Left renal pelvis (tissue), 4 donors: ENCODE measurements around the gene VAV2. TPM values are rescaled to one million over a fixed set of nuclear protein-coding genes. Genes with fewer than 3 reads are reported as not detected.
"Not testable (repeated sequence)": the region's sequence is repeated elsewhere in the genome, so short reads cannot be mapped to it uniquely, and the experiment has no call there.

Source experiments
- DNase-seq, 4 donors: peaks; one replicate each; pipeline ENCODE4 v3.0.0-alpha.2; 2013; ENCODE audit warnings: low read depth in 4 of 4, low spot score in 3 of 4
- polyA plus RNA-seq, 4 donors: library from polyadenylated mRNA; unstranded; fragments of 120-200 nt; gene quantifications; one replicate each; pipeline ENCODE4 v1.2.1, GENCODE V29; 2013; ENCODE audit not compliant: insufficient read length in 4 of 4

VAV2 gene
- polyA plus RNA-seq, 4 donors, result 14.7 to 47.1 (median 34.7) TPM

DNA sequence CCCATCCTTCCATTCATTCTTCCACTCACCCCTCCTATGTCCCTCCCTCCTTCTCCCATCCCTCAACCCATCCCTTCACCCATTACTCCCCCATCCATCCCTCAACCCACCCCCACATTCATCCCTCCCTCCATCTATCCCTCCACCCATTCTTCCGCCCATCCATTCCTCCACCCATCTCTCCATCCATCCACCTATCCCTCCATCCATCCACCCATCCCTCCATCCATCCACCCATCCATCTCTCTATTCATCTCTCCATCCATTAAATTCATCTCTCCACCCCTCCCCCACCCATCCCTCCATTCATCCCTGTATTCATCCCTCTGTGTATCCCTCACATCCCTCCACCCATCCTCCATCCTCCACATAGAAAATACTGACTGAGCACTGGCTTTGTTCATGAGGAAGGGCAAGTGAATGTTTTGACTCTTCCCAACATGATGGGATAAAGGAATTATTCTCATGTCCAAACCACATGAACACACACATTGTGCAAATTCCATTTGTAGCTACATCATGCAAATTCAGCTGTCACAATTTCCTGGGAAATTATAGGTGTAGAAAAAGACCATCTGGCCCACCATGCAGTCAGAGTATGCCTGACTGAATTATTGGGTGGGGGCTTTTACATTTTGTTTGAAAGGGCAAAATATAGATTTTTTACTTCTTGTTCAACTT is 6.9 kb upstream of the VAV2 start:
- no peak for DNase-seq

DNA sequence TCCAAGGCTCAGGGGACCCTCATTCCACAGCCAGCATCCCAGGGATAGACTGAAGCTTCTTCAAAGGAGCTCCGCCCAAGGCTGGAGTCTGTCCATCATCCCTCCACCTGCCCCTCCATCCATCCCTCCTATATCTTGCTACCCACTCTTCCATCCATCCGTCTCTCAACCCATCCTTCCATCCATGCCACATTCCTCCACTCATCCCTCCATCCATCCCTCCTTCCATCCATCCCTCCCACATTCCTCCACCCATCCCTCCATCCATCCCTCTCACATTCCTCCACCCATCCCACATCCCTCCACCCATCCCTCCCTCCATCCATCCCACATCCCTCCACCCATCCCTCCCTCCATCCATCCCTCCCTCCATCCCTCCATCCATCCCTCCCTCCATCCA is 5.5 kb upstream of the VAV2 start:
- no peak for DNase-seq

DNA sequence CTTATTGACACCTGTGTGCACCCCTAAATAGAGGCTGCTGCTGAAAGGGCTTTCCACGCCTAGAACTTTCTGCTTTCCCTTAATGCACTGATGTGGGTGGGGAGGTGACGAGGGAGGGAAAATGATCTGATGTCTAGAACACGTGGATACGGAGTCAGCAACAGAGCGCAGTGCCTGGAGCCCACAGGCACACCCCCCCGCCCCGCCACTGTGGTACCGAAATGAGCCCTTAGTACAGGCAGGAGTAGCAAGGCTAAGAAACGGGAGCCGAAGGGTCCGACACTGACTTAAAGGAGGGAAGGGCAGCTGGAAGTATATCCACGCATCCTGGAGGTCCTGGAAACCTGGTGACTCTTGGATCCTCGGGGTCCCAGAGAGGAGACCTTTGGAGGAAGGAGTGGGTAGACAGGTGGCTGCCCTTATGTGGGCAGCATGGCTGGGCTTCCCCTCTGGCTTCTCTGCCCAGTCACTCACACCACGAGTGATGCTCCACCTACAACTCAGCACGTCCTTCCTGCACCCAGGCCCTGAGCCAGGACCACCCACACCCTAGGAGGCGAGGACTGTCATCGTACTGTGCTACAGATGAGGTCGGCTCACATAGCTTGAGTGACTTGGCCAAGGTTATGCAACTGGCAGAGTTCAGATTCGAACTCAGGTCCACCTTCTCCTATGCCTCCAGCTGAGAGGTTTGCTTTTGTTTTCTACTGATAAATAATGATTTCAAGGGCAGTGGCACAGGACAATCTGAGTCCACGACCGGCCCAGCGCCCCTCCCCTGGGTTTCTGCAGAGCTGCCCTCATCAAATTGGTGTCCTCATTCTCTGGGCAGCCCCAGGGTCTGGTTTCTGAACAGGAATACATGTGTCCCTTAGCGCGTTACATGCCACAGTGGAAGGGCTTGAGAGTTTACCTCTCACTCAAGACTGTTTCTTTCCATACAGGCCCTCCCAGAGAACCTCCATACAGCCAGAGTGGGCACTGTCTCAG is 4.7 kb upstream of the VAV2 start:
- DNase-seq, result no peak

DNA sequence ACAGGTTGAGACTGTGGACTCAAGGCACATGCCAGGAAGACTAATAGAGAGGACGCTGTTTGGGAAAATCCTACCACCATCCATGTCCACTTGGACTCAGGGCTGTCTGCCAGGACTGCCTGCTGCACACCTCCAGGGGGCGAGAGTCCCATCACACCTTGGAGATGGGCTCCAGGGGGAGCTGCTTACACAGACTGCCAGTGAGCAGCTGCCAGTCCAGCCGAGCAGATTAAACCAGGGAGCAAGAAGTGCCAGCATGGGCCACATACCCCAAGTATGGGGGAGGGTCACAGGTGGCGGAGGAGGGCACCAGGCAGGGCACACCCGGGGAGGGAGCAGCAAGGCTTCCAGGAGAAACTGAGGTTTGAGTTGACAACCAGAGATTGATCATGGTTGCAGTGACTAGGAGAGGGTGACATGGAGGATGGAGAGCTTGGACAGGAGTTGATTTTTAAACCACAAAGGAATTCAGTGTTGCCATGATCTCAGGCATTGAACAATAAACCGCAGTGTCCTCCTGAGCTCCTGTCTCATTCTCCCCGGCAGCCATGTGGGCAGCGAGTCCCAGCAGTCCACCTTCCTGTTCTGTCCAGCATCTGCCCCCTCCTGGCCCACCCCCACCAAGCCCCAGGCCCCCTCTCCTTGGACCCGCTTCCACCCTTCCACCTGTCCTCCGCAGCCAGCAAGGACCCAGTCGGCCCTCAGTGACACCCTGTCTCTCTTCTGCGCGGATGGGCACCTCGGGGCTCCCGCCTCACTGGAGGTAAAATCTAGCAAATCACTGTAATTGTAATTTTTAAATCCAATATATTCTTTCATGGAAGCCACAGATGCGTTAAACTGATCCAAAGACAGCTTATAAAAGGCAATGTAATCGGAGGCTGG is 3.1 kb upstream of the VAV2 start:
- no peak for DNase-seq

DNA sequence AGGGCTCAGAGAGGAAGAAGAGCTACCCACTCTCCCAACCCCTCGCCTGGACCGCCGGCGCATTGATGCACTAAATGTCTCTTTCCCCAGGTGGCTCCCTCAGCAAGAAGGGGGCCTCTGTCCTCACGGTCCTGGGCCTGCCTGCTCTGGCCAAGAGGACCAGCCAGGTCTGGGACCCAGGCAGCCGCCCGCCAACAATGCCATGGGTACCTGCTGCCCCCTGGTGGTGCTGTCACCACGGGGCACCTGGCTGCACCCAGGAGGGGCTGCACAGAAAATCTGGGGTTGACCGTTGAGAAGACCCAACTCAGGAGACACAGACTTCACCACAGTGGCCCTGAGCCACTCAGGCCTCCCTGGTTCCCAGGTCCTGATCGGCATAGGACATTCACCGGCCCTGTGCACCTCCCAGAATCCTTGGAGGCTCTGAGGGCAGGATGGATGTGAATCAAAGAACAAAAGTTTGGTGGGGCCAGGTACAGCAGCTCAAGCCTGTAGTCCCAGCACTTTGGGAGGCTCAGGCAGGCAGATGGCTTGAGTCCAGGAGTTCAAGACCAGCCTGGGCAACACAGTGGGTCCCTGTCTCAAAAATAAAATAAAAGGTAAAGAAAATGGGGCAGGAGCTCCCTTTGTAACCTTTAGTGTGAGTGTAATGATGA is 2.4 kb upstream of the VAV2 start:
- DNase-seq, result no peak

DNA sequence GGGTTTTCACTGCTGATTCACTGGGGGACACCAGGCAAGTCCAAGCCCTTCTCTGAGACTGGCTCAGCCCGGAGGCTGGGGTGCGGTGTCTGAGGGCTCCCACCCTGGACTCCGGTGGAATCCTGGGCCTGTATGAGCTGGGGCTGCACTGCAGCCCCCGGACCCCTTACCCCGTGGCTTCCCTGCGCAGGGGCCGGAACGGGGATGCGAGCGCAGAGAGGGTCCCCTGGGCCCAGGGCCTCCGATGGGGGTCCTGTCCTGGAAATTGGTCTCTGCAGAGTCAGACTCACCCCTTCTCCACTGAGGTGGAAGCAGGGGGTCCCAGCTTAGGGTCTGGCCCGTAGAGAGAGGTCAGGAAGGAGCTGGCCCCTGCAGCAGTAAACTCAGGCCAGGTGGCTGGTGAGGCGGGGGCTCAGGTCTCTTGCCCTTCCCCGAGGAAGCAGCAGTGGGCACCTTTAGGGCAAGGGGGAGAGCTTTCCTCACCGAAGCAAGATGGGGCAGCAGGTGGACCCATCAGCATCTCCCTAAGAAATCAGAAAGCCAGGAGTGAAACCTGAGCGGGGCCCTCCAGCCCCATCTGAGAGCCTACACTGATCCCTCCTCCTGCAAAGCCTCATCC is 1.6 kb upstream of the VAV2 start:
- no peak for DNase-seq

DNA sequence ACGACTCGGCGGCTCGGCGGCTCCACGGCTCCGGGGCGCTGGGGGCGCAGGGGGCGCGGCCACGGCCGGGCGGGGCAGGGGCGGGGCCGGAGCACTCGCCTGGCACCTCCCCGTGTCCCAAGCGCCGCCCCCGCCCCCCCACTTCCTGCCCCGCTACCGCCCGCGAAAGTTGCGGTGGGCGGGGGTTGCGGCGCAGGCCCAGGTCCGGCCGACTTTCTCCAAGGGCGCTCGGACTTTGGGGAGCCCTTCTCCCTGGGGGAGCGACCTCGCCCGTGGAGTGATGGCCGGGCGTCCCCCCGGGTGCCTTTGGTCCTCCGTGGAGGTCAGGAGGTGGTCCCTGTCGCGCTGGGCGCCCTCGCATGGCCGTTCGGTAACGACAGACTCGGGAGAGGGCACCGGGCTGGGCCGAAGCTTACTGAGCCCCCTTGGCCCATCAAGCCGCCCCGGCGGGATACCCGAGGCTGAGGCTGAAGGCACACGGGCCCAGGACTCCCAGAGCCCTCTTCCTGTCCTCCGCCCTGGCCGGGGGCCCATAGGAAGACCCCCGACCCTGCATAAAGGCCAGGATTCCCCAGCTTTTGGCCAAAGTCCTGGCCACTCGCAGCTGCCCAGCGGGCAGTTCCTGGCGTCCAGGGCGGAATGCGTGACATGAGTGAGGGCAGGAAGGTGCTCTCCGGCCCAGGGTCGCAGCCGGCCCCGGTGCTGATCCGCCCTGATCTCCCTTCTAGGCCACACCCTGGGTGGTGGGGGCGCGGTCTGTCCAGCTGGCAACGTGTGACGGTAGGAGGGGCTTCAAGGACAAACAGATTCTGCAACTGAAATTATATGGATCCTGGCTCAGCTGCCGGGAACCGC is 883 bp upstream of the VAV2 start:
- DNase-seq, result no peak

DNA sequence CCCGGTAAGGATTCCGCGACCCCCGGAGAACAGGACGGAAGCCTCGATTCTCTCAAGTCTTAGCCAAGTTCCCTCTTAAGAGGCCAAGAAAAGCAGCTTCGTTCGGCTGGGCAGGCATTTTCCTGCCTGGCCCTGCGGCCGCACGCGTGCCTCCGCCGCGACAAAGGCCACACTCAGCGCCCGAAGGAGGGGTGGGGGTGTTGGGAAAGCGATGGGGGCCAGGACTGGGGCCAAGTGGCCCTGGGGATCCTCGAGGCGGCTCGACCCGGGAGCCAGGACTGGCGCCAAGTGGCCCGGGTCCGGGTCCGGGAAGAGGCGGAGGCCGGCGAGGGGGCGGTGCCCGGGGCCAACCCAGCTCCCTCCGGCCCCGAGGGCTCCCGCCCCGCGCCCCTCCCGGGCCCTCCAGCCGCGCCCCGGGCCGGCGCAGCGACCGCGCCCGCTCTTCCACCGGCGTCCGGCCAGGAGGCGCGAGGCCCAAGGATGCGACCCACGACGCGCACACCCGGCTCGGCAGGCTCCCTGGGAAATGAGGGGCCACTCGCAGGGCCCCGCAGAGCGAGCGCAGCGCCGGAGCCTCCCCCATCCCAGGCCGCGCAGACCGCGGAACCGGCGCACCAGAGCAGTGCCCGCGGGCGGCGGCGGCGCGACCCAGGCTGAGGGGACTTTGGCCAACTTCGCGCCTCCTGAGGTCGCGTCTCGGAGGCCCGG is 756 bp downstream of the VAV2 start:
- DNase-seq, result no peak

DNA sequence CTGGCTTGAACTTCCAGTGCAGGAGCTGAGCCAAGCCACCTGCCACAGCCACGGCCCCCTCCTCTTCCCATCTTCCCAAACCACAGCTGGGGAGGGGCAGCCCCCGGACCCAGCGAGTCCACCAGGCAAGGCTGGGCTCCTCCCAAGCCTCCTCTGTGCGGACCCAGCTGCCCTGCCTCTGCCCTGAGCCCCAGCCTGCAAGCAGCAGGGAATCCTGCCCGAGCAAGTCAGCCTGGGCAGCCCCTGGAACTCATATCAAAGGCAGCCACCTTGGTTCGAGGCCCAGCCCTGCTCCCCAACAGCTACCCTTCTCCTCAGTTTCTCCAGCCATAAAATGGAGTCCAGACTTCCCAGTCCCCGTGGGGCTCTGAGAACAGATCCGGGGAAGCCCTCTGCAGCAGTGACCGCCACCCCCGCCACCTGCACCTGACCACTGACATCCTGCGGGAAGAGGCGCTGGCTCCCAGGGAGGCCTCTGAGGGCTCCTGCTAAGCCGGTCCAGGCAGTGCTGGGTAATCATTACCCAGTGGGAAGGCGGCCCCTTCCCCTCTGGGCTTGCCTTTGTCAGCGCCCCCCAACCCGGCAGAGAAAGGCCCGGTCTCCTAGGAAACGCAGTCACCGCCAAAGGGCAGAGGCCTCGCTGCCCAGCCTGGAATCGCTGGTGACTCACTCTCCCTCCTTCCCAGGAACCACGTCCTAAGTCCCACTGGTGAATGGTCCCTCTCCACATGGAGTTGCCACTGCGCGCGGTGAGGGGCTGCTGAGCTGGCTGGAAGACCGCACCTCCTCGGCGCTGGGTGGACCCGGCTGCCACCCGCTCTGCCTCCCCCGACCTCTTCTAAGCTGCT is 1.5 kb downstream of the VAV2 start:
- peak in 3 of 4 donors; percentile 64 to 71 (median 71) for DNase-seq

DNA sequence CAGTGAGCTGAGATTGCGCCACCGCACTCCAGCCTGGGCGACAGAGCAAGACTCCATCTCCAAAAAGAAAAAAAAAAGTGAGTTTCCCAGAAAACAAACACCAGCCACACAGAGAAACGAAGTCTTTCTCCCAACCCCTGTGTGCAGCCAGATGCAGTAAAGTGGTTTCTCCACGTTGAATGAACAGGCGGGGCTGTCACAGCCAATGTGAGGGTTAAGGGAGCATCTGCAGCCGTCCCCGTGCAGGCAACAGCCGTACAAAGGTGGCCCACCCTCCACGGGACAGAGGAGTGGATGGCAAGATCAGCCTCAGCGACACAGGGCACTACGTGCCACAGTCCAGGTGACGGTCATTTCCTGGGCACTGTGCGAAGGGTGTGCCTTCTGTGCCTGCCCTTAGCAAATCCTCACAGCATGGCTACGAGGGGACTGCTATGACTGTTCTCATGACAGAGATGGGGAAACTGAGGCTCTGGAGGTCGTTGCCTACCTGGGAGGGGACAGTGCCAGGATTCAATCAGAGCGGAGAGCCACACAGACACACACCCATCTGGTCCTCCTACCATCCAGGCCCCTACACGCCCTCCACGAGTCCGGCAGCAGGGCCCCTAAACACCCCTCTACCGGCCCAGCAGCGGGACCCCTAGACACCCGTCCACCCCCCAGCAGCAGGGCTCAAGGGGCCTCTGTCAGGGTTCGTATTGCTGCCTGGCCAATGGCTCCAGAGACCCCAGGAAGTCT is 2.3 kb downstream of the VAV2 start:
- no peak for DNase-seq

DNA sequence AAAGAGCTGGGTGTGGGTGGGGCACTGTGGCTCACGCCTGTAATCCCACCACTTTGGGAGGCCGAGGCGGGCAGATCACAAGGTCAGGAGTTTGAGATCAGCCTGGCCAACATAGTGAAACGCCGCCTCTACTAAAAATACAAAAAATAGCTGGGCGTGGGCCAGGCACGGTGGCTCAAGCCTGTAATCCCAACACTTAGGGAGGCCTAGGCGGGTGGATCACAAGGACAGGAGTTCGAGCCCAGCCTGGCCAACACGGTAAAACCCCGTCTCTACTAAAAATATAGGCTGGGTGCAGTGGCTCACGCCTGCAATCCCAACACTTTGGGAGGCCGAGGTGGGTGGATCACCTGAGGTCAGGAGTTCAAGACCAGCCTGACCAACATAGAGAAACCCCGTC is 3.4 kb downstream of the VAV2 start:
- DNase-seq, result not testable (repeated sequence)

DNA sequence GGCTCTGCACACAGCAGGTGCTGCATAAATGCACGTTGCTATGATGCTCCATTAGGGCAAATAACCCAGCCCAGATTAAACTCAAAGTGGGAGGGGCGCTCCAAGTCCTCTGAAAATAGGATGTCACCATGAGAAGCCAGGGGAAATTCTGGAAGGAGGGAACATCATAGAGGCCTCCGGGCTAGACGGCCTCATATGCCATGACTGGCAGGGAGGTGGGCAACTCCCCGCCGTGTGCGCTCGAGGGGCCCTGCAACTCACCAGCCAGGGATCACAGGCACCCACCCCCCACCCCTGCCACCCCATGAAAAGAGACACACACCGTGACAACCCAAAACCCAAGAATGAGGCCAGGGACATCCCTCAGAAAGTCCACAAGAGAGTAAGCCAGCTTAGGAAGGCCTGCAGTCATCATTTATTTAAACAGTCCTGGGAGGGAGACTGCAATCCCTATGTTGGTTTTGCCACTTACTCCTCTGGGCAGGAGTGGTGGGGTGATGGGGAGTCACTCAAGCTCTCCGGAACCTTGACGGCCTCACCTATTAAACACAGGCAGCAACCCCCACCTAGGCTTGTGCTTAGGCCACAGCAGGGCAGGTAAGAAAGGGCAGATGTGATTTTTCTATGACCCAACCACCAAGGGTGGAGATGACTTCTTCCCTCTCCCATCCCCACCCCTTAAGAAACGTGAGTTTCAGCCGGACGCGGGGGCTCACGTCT is 4.0 kb downstream of the VAV2 start:
- no peak for DNase-seq

DNA sequence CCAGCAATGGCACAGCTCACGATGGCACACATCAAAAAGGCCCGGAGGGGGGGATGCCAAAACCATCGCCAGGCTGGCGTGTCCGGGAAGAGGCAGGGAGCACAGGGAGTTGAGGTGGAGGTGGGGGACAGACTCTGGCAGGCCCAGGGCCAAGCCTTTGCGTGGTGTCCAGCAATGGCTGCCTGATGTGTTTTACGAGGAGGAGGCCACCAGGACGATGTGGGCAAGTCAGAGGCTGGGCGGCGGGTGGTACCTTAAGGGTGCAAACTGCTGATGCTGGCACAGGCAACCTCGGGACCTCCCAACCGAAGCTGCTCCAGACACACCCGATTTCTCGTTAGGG is 4.7 kb downstream of the VAV2 start:
- DNase-seq, result no peak

DNA sequence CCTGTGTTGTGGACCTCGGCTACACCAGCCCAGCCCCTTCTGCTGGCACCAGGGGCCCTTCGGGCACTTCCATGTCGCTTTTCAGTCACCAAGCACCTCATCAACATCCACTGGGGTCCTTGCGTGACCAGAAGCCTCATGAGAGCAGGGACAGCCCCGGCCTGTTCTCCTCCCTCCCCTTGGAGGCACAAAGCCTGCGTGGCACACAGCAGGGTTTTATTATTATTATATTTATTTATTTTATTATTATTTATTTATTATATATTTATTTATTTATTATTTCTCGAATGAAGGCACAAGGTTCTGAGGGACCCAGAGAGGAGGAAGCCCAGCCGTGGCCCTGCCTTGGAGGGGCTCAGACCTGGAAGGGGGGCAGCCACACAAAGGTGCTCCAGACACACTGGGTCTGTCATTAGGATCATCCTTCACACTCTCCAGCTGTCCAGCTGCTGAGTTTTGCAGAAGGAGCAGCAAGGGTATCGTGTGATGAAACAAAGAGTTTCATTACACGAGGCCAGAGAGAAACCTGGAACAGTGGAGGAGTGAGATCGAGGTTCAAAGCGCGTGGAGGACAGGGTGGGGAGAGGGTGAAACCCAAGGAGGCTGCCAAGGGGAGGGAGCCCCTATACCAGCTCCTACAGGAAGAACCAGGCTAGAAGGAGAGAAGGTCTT is 5.2 kb downstream of the VAV2 start:
- no peak for DNase-seq

DNA sequence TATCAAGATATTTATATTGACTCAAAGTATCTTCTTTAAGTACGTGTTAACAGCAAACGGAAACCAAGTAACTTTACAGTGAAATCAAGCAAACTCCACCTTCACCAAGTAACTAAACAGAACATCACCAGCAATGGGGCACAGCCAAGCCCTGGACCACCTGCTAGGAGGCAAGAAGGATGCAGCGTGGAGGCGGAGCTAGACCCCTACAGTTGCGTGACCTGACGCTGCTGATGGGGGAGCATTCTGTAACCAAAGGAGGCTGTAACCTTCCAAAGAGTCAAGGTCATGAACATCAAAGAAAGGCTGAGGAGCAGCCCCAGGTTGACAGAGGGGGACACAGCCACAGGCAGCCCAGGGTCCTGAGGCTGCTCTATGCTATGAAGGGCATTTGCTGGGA is 6.1 kb downstream of the VAV2 start:
- no peak for DNase-seq
